Stimulated activated naive CD8-positive, alpha-beta T cell treated with anti-CD3 and anti-CD28 coated beads, Interleukin-15, Interleukin-2, amounts not matched to agents 100 U/mL and 50 U/mL, for 24 hours (primary cell): ENCODE results near the gene B3GALNT2.
A peak's percentile ranks its signal among the peaks of the same experiment; 100 is the strongest.
"Not testable (repeated sequence)": the region's sequence is repeated elsewhere in the genome, so short reads cannot be mapped to it uniquely, and the experiment has no call there.

Experiments
- ATAC-seq: fragments of 150-1000 bp; cut with Tn5 transposase; one replicate; pipeline ENCODE4 v1.10.0; 2021
- DNase-seq: peaks from one replicate; pipeline ENCODE4 v3.0.0; 2021

Gene B3GALNT2

GRCh38 chr1:235504122-235504493 is at the start of gene B3GALNT2:
TSS of gene B3GALNT2 (minus strand) at chr1:235504452. CDS start at chr1:235504252, 200 bp downstream.
- ATAC-seq = peak; percentile 65
- DNase-seq = no peak

GRCh38 chr1:235553112-235553551 is 48.9 kb upstream of the B3GALNT2 start:
- ATAC-seq (no peak), DNase-seq (no peak)

GRCh38 chr1:235552146-235552716 is 48.0 kb upstream of the B3GALNT2 start:
- DNase-seq = no peak
- ATAC-seq = no peak

GRCh38 chr1:235549351-235550139 is 45.3 kb upstream of the B3GALNT2 start:
- ATAC-seq (no peak), DNase-seq (no peak)

GRCh38 chr1:235546369-235547155 is 42.3 kb upstream of the B3GALNT2 start:
- not testable (repeated sequence) for DNase-seq, ATAC-seq

GRCh38 chr1:235545292-235545930 is 41.2 kb upstream of the B3GALNT2 start:
- no peak for DNase-seq
- no peak for ATAC-seq

GRCh38 chr1:235542845-235543244 is 38.6 kb upstream of the B3GALNT2 start:
- not testable (repeated sequence) for ATAC-seq, DNase-seq

- no peak for DNase-seq
- no peak for ATAC-seq
These were observed 29.4 kb upstream of the B3GALNT2 start for GRCh38 chr1:235533476-235534168.

- ATAC-seq (peak; percentile 76), DNase-seq (no peak)
These were observed 28.1 kb upstream of the B3GALNT2 start for GRCh38 chr1:235532360-235532759.

GRCh38 chr1:235527196-235527814 is 23.1 kb upstream of the B3GALNT2 start:
- DNase-seq (no peak), ATAC-seq (no peak)

- DNase-seq (no peak), ATAC-seq (no peak)
These were observed 21.1 kb upstream of the B3GALNT2 start for GRCh38 chr1:235525314-235525713.

GRCh38 chr1:235516862-235517446 is 12.7 kb upstream of the B3GALNT2 start:
- peak; percentile 69 for ATAC-seq
- no peak for DNase-seq

- DNase-seq = no peak
These were observed 11.7 kb upstream of the B3GALNT2 start for GRCh38 chr1:235515844-235516512.

GRCh38 chr1:235513495-235514366 is 9.5 kb upstream of the B3GALNT2 start:
- peak; percentile 41 for DNase-seq
- peak; percentile 57 for ATAC-seq

More at GRCh38 chr1:235515844-235516512, 11.7 kb upstream of the B3GALNT2 start:
- ATAC-seq = no peak

- peak; percentile 30 for ATAC-seq
- no peak for DNase-seq
These were observed 7.4 kb upstream of the B3GALNT2 start for GRCh38 chr1:235511470-235512240.

- DNase-seq = no peak
- ATAC-seq = no peak
These were observed 6.6 kb upstream of the B3GALNT2 start for GRCh38 chr1:235510823-235511222.

GRCh38 chr1:235507623-235508022 is 3.4 kb upstream of the B3GALNT2 start:
- no peak for ATAC-seq

GRCh38 chr1:235504494-235505222 is 406 bp upstream of the B3GALNT2 start:
- DNase-seq (peak; percentile 99), ATAC-seq (peak; percentile 89)

More at GRCh38 chr1:235507623-235508022, 3.4 kb upstream of the B3GALNT2 start:
- no peak for DNase-seq
